Measurements from ENCODE around the gene USP40.

USP40 gene

DNA sequence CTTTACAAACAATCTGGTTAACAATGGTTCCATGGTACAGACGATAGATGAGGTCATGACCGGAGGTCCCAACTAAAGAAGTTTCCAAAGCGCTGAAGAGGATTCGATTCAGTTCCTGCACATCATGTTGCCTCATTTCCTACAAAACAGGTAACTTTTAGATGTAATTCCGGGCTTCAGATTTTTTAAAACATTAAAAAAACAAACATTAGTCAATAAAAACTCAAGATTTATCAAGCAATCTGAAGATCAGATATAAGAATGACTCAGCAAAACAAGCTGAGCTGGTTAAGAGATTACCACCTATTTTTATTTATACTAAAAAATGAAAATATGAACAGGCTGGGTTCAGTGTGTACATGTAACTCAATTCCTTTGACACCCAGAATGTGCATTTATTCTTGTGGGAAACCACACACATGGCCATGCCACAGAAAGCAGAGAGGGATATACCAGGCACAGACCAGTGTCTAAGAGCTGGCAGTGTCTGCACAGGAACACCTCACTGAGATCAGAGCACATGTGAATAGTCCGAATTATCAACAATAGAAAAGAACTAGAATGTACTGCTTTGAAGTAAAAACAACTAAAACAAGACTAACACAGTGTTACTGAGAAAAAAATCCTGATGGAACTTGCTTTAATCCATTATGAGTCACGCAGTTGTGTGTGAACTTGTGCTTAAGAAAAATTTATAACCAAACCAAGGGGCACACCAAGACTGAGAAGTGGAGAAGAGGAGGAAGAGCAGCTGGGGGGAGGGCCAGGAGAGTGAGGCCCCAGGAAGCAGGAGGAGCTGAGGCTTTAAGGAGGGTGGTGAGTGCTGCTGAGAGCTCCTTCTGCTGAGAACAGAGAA is 9.5 kb downstream of the USP40 start:
- DNase-seq (ENCODE audit: low read depth) = no peak

DNA sequence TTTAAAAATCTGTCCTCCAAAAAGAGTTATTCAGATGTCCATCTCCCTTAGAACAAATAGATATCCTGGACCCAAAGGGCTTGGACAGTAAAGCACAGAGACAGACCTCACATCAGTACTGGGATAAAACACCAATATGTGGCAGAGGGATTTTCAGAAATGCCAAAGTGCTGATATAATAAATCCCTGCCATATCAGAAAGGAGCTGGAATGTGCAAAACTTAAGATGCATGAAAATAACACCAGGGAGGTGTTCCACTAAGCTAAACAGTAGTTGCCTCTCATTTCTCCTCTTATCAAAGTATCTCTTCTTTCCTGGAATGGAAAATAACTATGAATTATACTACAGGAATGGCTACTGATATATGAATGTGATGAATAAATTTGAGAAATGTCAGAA is 13.2 kb downstream of the USP40 start:
- no peak for DNase-seq (ENCODE audit: low read depth)

DNA sequence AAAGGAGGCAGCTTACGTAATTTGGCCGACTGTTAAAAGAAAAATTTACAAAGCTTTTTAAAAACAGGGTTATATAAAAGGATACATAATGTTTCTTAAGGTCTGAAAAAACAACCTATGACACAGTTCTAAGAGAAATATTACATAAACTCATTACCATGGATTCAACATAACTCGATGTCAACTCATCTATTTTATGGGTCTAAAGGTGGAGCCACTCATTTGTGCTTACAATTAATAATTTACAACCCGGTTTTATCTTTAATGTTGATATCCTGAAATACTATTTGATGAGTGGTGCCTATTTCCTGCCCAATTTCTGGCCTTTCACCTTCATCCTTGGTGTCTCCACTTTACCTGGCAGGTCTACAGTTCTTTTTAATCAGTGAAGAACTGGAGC is 15.1 kb downstream of the USP40 start:
- no peak for DNase-seq (ENCODE audit: low read depth)

DNA sequence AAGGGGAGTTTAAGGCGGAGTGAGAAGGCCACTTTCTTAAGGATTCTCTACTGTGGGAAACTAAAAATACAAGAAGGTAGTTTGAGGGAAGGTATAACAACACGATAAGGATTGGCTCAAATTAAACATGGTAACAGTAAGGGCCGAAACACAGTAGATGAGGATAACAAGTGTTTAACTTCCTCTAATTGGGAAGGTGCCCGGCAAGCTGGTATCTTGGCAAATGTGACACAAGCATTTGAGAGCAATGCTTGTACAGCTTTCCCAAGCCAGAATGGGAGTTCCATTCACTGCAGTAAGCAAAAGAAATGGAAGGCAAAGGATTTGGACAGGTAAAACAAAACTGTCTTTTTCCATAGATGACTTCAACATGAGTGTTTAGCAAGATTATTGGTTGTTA is 19.8 kb downstream of the USP40 start:
- DNase-seq (ENCODE audit: low read depth) = no peak

DNA sequence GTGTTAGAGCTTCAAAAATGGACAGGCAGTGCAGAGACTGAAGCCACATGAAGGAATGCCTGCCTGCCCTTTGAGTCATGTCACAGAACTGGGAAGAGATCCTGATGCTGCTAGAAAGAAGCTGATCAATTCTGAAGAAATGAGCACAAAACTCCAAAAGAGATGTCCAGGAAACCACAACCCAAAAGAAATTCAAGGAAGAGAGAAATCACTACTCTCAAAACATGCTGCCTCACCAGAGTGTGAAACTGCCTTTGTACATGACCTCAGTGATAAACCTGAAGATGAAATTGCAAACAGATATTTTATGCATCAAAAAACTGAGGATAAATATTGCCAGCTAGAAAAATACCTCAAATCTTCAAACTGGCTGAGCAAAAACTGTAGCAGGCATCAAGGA is 20.5 kb downstream of the USP40 start:
- no peak for DNase-seq (ENCODE audit: low read depth)

DNA sequence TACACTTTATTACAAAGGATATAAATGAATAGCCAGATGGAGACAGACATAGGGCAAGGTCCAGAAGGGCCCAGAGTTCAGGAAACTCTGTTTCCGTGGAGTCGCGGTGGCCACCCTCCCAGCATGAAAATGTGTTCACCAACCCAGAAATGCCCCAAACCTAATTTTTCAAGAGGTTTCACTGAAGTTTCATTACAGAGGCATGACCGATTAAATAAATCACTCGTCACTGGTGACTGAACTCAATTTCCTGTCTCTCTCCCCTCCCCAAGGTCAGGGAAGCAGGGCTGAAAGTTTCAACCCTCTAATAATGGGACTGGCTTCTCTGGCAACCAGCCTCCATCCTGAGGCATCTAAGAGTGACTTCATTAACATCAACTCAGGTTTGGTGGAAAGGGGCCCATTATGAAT is 22.4 kb downstream of the USP40 start:
- no peak for DNase-seq (ENCODE audit: low read depth)

DNA sequence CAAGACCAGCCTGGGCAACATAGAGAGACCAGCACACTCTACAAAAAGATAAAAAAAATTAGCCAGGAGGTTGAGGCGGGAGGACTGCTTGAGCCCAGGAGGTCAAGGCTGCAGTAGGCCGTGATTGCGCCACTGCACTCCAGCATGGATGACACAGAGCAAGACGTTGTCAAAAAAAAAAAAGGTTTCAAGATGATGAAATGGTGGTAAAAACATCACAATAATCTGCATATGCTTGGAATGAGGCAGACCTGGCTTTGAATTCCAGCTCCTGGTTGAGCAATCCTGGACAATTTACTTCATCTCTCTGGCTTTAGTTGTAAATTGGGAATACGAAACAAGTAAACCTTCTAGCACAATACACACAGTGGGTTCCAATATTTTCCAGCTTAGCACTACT is 24.1 kb downstream of the USP40 start:
- no peak for DNase-seq (ENCODE audit: low read depth)

DNA sequence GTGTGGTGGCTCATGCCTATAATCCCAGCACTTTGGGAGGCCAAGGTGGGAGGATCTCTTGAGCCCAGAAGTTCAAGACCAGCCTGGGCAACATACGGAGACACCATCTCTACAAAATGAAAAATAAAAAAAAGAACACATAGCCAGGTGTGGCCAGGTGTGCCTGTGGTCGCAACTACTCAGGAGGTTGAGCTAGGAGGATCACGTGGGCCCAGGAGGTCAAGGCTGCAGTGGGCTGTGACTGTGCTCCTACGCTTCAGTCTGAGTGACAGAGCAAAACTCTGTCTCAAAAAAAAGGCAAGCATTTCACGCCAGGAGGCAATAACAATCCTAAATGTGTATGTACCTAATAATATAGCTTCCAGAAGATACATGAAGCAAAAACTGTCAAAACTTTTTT is 27.8 kb downstream of the USP40 start:
- no peak for DNase-seq (ENCODE audit: low read depth)

DNA sequence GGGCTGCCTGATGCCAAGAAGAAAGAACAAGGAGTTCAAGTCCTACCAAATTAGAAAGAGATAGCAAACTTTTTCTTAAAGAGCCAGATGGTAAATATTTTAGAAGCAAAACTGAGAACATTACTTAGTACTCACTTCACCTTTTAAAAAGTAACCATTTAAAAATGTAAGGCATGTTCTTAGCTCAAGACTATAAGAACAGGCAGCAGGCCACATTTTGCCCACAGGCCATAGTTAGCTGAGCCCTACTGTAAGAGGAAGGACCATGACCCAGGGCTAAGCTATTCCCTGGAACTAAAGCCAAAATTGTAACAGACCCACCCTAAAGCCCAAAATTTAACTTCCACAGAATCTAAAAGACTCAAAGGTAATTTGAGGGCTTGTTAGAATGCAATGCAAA is 31.3 kb downstream of the USP40 start:
- DNase-seq (ENCODE audit: low read depth) = no peak

DNA sequence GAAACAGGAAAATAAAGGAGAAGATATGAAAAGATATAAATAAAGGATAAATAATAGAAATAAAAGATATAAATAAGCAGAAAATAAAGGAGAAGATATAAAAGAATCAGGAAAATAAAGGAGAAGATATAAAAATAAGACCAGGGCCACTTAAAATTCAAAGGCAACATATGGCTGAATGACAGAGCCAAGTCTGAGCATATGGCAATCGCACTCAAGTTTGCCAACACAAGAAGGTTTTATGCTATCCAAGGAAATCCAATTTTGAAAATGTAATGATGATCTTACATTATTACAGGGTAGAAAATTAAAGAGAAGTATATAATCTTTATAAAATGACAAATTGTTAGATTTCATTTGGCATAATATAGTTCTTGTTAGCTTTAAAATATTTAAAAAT is 33.6 kb downstream of the USP40 start:
- DNase-seq (ENCODE audit: low read depth) = no peak

DNA sequence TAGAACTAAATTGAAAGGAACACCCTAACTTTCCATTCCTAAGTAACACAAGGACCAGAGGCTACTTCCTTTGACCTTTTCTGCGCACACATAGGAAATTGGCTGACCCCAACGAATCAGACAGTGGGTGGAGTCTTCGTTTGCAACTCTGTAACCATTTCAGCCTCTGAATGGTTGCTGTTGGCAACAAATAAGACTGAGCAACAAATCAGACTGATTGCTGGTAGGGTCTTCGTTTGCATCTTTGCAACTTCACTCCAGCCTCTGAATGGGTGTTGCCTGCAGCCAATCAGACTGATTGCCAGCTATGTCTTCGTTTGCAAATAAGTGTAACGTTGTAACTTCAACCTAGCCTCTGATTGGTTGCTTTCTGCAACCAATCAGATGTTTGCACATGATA is 34.6 kb downstream of the USP40 start:
- no peak for DNase-seq (ENCODE audit: low read depth)

DNA sequence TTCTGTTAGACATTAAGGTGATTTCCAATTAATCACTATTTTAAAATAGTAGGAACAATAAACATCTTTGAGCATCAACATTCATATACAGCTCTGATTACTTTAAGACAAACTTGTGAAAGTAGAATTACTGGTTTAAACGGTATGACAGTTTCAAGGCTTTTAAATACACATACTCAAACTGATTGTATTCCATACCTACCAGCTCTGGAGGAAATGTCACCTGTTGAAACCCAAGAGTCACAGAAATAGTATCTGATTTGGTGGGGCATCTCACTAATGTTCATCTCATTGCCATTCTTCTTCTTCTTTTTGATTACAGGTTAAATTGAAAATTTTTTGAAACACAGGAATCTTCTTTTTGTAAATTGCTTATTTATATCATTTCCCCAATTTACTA is 36.2 kb downstream of the USP40 start:
- no peak for DNase-seq (ENCODE audit: low read depth)

DNA sequence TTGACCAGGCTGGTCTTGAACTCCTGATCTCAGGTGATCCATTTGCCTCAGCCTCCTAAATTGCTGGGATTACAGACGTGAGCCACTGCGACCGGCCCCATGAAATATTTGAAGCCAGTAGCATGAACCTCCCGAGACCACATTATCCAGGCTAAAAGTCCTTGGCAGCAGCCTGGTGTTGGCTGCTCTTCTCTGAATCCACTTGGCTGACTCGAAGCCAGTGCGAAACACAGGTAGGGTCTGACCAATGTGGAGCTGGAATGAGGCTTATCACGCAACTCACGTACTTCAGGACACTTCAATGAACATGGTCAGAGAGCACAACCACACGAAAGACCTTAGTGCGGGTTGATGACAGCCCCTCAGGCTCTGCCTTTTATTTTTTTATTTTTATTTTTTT is 38.4 kb downstream of the USP40 start:
- no peak for DNase-seq (ENCODE audit: low read depth)

DNA sequence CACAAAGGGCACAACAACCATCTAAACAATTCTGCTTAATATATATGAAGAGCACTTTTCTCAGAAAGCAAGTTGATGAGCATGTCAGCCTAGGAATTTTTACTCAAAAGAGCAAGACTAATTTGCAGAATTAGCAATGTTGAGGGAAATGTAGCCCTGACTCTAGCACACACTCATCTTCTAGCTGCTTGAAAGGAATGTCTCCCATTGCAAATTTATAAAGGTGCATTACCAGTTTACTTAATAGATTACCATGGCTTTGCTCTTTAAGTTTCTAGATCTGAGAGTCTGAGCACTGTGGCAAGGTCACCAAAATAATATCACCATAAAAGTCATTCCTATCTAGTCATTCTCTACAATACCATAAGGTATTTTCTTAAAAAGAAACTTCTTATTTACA is 40.8 kb downstream of the USP40 start:
- DNase-seq (ENCODE audit: low read depth) = no peak

DNA sequence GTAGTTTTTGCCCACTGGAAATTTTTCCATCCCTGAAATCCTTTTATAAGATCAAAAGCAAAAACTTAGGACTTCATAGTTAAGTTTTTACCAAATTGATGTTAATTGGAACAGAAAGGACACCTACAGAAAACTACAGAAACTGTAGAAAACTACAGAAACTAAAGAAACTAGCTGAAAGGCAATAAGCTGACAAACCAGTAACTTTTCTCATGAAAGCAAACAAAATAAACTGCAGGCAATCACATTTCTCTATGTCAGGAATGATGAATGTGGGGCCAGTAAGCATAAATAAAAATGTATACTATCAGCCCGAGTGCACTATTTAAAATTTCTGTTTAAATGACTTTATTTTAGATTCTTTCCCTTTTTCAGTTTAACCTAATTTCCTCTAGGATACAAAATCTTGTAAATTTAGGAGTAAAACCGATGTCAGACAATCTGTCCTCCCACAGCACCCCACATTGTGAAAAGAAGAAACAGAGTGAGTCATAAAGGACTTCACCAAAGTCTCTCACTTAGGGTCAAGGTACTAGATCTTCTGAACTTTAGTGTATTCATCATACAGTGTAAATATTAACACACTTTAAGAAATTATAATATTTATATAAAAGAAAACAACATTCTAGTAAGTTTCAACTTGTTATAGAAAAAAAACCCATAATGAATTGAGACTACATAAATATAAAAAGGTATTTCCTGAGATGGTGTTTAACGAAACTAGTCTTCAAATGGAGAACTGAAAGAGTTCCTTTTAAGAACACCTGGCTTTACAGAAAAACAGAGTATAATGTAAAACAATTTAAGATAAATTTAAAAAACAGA is 46.6 kb downstream of the USP40 start:
- no peak for DNase-seq (ENCODE audit: low read depth)

DNA sequence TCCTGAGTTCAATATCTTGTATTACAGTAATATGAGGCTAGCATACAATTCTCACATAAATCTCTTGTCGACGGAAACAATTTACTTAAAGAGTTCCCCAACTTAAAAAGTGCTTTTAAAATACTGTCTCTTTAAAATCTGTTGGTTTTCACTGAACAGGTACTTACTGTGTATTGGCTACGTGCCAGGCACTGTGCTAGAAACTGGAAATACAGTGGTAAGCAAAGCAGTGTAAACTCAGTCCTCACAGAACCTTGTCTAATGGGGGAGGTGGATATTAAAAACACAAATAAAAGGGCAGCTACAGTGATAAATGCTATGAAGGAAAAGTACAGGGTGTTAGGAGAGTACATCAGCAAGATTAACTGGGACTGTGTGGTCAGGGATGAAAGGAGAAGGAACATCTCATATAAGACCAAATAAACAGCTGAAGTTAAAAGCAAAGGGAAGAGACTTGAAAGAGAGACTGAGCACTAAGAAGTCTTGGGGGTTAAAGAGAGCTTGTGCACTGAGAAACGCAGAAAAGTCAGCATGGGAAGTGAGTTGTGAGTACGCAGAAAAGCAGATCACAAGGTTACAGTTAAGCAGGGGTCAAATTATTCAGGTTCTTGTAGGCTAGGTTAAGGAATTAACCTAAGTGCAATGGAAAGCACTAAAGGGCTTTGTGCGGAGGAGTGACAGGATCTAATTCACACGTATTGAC is 52.5 kb downstream of the USP40 start:
- DNase-seq (ENCODE audit: low read depth) = no peak

DNA sequence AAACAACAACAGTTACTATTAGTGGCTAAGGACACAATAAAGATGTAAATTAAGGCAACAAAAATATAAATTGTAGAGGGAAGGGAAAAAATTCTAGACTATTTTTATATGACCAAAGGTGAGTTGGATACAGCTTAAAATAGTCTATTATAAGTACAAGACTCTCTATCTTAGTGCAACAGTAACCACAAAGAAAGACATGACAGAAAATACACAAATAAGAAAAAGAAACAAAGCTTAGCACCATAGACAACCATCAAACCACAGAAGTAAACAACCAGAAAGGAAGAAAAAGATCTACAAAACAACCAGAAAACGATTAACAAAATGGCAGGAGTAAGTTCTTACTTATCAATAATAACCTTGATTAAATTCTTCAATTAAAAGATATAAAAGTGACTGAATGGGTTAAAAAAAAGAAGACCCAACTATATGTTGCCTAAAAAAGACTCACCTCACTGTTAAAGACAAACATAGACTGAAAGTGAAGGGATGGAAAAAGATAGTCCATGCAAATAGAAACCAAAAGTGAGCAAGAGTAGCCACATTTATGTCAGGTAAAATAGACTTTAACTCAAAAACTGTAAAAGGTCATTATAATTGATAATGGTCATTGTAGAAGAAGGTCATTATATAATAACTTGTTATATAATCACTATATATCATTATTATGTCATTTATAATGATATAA is 62.5 kb downstream of the USP40 start:
- no peak for DNase-seq (ENCODE audit: low read depth)

DNA sequence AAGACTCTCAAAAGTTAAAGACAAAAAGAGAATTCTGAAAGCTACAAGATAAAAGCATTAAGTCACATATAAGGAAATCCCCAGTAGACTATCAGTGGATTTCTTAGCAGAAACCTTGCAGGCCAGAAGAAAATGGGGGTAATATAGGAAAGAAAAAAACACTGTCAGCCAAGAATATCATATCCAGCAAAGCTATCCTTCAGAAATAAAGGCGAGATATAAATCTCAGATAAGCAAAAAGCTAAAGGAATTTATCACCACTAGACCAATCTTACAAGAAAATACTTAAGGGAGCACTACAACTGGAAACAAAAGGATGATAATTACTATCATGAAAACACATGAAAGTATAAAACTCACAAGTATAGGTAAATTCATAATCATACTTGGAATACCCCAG is 63.1 kb downstream of the USP40 start:
- DNase-seq (ENCODE audit: low read depth) = no peak

DNA sequence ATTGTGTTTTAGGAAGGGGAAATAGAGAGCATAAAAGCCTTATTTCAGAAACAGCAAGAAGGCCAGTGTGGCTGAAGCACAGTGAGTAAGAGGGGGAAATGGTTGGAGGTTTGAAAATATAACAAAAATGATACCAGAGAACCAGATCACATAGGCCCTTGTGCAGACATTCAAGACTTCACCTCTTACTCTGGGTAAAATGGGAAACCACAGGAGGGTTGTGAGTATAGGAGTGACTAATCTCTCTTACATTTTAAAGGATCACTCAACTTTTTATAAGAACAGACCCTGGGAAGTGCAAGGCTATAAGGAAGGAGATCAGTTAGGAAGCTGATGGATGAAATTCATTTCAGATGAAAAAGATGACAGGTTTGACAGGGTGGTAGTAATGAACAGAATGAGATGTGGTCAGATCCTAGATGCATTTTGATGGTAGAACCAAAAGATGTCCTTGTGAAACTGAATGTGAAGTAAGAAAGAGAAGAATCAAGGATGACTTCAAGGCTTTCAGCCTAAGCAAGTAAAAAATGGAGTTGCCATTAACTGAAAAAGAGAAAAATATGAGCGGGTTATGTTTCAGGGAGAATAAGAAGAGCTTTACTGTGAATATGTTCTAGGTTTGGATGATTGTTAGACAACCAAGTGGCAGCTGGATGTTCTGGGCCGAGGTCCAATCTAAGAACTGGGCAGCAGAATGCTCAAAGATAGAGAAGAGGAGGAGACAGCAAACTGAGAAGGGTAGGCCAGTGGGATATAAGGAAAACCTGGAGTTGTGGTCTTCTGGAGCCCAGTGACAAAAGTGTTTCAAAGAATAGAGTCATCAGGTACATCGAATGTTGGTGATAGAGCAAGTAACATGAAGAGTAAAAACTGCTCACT is 65.1 kb downstream of the USP40 start:
- DNase-seq (ENCODE audit: low read depth) = no peak

DNA sequence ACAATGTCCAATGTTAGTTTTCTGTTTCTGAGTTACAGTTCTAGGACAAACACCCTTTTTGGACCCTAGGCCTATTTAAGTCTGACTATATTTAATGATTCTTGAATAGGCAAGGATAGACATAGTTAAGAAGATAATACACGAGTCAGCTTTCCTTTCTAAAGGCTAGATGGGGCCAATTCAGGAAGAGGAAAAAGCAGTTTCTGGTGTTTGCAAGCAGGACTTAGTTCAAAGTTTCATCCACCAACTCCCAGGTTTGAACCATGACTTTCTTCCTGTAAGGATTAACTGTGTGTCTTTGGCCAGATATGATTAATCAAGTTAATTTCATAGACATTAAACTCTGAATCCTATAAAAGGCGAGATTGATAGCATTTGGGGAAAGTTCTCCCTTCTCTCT is 66.7 kb downstream of the USP40 start:
- DNase-seq (ENCODE audit: low read depth) = no peak

DNA sequence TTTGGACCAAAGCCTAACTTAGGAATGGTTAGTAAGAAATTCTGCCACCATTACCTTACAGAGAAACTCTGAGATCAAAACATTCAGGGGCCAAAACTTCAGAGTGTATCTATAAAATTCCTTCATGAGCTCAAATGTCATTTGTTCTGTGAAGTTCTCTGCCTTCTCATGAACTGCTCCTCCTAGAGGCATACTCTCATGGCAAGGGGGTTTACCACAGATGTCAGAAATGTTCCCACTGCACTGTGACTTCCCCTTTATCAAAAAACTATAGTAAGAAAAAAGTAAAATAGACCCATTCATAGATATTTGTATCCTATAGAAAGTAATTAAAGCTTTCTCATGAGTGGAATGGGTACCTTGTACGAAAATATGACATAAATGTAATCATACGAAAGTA is 68.5 kb downstream of the USP40 start:
- DNase-seq (ENCODE audit: low read depth) = no peak
